ENCODE results near the gene NHS.
"Not testable (repeated sequence)": the region's sequence is repeated elsewhere in the genome, so short reads cannot be mapped to it uniquely, and the experiment has no call there.

NHS gene

GRCh38 chrX:17506352-17506751 is 131.4 kb downstream of the NHS start:
- H3K27ac Mint-ChIP-seq; H3K9me3 Mint-ChIP-seq; H3K4me1 Mint-ChIP-seq; H3K27me3 Mint-ChIP-seq; DNase-seq; H3K36me3 Mint-ChIP-seq; H3K4me3 Mint-ChIP-seq; ATAC-seq (replicated peaks): not testable (repeated sequence)

GRCh38 chrX:17511556-17511955 is 136.6 kb downstream of the NHS start:
- no peak for DNase-seq
- Mint-ChIP-seq H3K9me3 (no peaks in the 10 kb centered on the region), H3K4me1 (no peaks in the 10 kb centered on the region), H3K27ac (no peak overlapping the region), H3K27me3 (peaks cover 0 to 12% of the 10 kb centered on the region in 2 donors), H3K36me3 (no peaks in the 10 kb centered on the region), H3K4me3 (no peak overlapping the region)
- ATAC-seq (replicated peaks), result no peak

- Mint-ChIP-seq H3K4me1 (no peaks in the 10 kb centered on the region), H3K27me3 (peaks cover 5 to 6% of the 10 kb centered on the region in 2 donors), H3K4me3 (no peak overlapping the region), H3K27ac (no peak overlapping the region), H3K36me3 (no peaks in the 10 kb centered on the region), H3K9me3 (no peaks in the 10 kb centered on the region)
- DNase-seq (no peak), ATAC-seq (replicated peaks) (no peak)
Measured at GRCh38 chrX:17519358-17519757, 144.4 kb downstream of the NHS start.

- peaks cover 5 to 6% of the 10 kb centered on the region in 2 donors for H3K27me3 Mint-ChIP-seq
- H3K36me3 Mint-ChIP-seq, result no peaks in the 10 kb centered on the region
- ATAC-seq (replicated peaks) (no peak), DNase-seq (no peak)
- H3K9me3 Mint-ChIP-seq, result no peaks in the 10 kb centered on the region
- no peak overlapping the region for H3K27ac Mint-ChIP-seq
- no peak overlapping the region for H3K4me3 Mint-ChIP-seq
- H3K4me1 Mint-ChIP-seq, result no peaks in the 10 kb centered on the region
Measured at GRCh38 chrX:17520016-17520615, 145.1 kb downstream of the NHS start.

GRCh38 chrX:17521871-17522693 is 147.1 kb downstream of the NHS start:
- H3K4me3 Mint-ChIP-seq, result no peak overlapping the region
- H3K9me3 Mint-ChIP-seq, result no peaks in the 10 kb centered on the region
- DNase-seq (no peak), ATAC-seq (replicated peaks) (no peak)
- H3K36me3 Mint-ChIP-seq, result no peaks in the 10 kb centered on the region
- H3K4me1 Mint-ChIP-seq, result no peaks in the 10 kb centered on the region
- H3K27me3 Mint-ChIP-seq, result peaks cover 5 to 6% of the 10 kb centered on the region in 2 donors
- H3K27ac Mint-ChIP-seq, result no peak overlapping the region

- Mint-ChIP-seq H3K36me3 (no peaks in the 10 kb centered on the region), H3K4me1 (peaks cover 6 to 13% of the 10 kb centered on the region in 2 donors), H3K27ac (no peak overlapping the region), H3K9me3 (no peaks in the 10 kb centered on the region), H3K4me3 (no peak overlapping the region), H3K27me3 (peaks cover 2 to 4% of the 10 kb centered on the region in 2 donors)
- DNase-seq, result no peak
- no peak for ATAC-seq (replicated peaks)
Measured at GRCh38 chrX:17525266-17525665, 150.3 kb downstream of the NHS start.

GRCh38 chrX:17525762-17526555 is 151.0 kb downstream of the NHS start:
- Mint-ChIP-seq H3K27me3 (peaks cover 0 to 4% of the 10 kb centered on the region in 2 donors), H3K27ac (no peak overlapping the region), H3K4me1 (peaks cover 6 to 13% of the 10 kb centered on the region in 2 donors), H3K36me3 (no peaks in the 10 kb centered on the region), H3K9me3 (no peaks in the 10 kb centered on the region), H3K4me3 (no peak overlapping the region)
- no peak for DNase-seq
- no peak for ATAC-seq (replicated peaks)

GRCh38 chrX:17527135-17527701 is 152.2 kb downstream of the NHS start:
- Mint-ChIP-seq H3K4me1 (peaks cover 6 to 13% of the 10 kb centered on the region in 2 donors), H3K27ac (no peak overlapping the region)
- no peak for DNase-seq

GRCh38 chrX:17527922-17528321 is 152.9 kb downstream of the NHS start:
- H3K4me3 Mint-ChIP-seq, result no peak overlapping the region
- peaks cover 0 to 10% of the 10 kb centered on the region in 2 donors for H3K27me3 Mint-ChIP-seq
- H3K4me1 Mint-ChIP-seq, result peaks cover 6 to 13% of the 10 kb centered on the region in 2 donors
- no peaks in the 10 kb centered on the region for H3K9me3 Mint-ChIP-seq
- ATAC-seq (replicated peaks) (peak in 1 of 2 donors; percentile 22), DNase-seq (no peak)
- no peak overlapping the region for H3K27ac Mint-ChIP-seq
- H3K36me3 Mint-ChIP-seq, result no peaks in the 10 kb centered on the region

More at GRCh38 chrX:17527135-17527701, 152.2 kb downstream of the NHS start:
- Mint-ChIP-seq H3K4me3 (no peak overlapping the region), H3K9me3 (no peaks in the 10 kb centered on the region), H3K36me3 (no peaks in the 10 kb centered on the region), H3K27me3 (peaks cover 0 to 10% of the 10 kb centered on the region in 2 donors)
- ATAC-seq (replicated peaks), result no peak

GRCh38 chrX:17529151-17529745 is 154.2 kb downstream of the NHS start:
- Mint-ChIP-seq H3K9me3 (no peaks in the 10 kb centered on the region), H3K4me1 (peaks cover 6 to 13% of the 10 kb centered on the region in 2 donors), H3K4me3 (no peak overlapping the region), H3K27ac (no peak overlapping the region), H3K27me3 (peaks cover 0 to 10% of the 10 kb centered on the region in 2 donors), H3K36me3 (no peaks in the 10 kb centered on the region)
- DNase-seq (no peak), ATAC-seq (replicated peaks) (no peak)

GRCh38 chrX:17531500-17531899 is 156.5 kb downstream of the NHS start:
- Mint-ChIP-seq H3K27ac (no peak overlapping the region), H3K36me3 (no peaks in the 10 kb centered on the region), H3K4me3 (no peak overlapping the region), H3K27me3 (peaks cover 0 to 14% of the 10 kb centered on the region in 2 donors), H3K4me1 (peaks cover 6 to 13% of the 10 kb centered on the region in 2 donors), H3K9me3 (no peaks in the 10 kb centered on the region)
- no peak for ATAC-seq (replicated peaks)
- DNase-seq, result no peak

GRCh38 chrX:17535229-17535628 is 160.2 kb downstream of the NHS start:
- ATAC-seq (replicated peaks) (peak in 1 of 2 donors; percentile 41), DNase-seq (no peak)
- Mint-ChIP-seq H3K27me3 (peaks cover 0 to 10% of the 10 kb centered on the region in 2 donors), H3K4me1 (no peaks in the 10 kb centered on the region), H3K9me3 (no peaks in the 10 kb centered on the region), H3K27ac (no peak overlapping the region), H3K4me3 (no peak overlapping the region), H3K36me3 (no peaks in the 10 kb centered on the region)

GRCh38 chrX:17537723-17538243 is 162.8 kb downstream of the NHS start:
- Mint-ChIP-seq H3K9me3 (no peaks in the 10 kb centered on the region), H3K27ac (no peak overlapping the region), H3K4me3 (no peak overlapping the region), H3K4me1 (no peaks in the 10 kb centered on the region), H3K27me3 (peaks cover 0 to 5% of the 10 kb centered on the region in 2 donors), H3K36me3 (no peaks in the 10 kb centered on the region)
- ATAC-seq (replicated peaks) (no peak), DNase-seq (no peak)

- no peak overlapping the region for H3K27ac Mint-ChIP-seq
- H3K27me3 Mint-ChIP-seq, result no peaks in the 10 kb centered on the region
- no peak for ATAC-seq (replicated peaks)
- no peak overlapping the region for H3K4me3 Mint-ChIP-seq
- H3K36me3 Mint-ChIP-seq, result no peaks in the 10 kb centered on the region
- DNase-seq, result no peak
- H3K9me3 Mint-ChIP-seq, result no peaks in the 10 kb centered on the region
- no peaks in the 10 kb centered on the region for H3K4me1 Mint-ChIP-seq
Measured at GRCh38 chrX:17542123-17542522, 167.1 kb downstream of the NHS start.

Data from stimulated activated naive B cell treated with anti-CD40 and anti-IgM and Interleukin-4, amounts not matched to agents 10 μg/mL and 1 μg/mL and 100 μg/mL, for 72 hours (primary cell).